IMR-90 (cell line): ENCODE measurements around the gene NLRP1. TPM values are rescaled to one million over a fixed set of nuclear protein-coding genes. Genes with fewer than 3 reads are reported as not detected.
A peak's percentile ranks its signal among the peaks of the same experiment; 100 is the strongest.

ENCODE experiments used
- ATAC-seq: fragments of 200-7000 bp; cut with Tn5 transposase; 2 replicates; pipeline ENCODE4 v1.9.1; 2020; ENCODE audit warnings: low read depth, mild to moderate bottlenecking, moderate library complexity
- BruUV-seq: library from RNA; stranded (reverse); fragments of 400-500 nt; replicated peaks from 2 replicates; lab custom pipeline; 2021; lab: Mats Ljungman, UMichigan
- CTCF ChIA-PET: fragments of 300-600 bp; formaldehyde crosslinking; extraction: SDS; loops from one replicate; lab custom pipeline; 2021; ENCODE audit warnings: antibody characterized with exemption; lab: Yijun Ruan, JAX
- POLR2A ChIA-PET: fragments of 300-600 bp; sonication (Branson Sonifier 250); formaldehyde crosslinking; loops from one replicate; lab custom pipeline; 2022; ENCODE audit warnings: antibody characterized with exemption; ENCODE audit not compliant: unreplicated experiment; lab: Charles Lee
- DNase-seq: peaks from one replicate; pipeline ENCODE4 v3.0.0; 2013
- H2AFZ ChIP-seq: replicated peaks from 2 replicates; pipeline ENCODE3; 2013; ENCODE audit warnings: low read length, mild to moderate bottlenecking; ENCODE audit not compliant: poor library complexity
- H2AK5ac ChIP-seq: 2 replicates; pipeline ENCODE4 v1.6.1; 2013; ENCODE audit warnings: low read depth, low read length, inconsistent platforms
- H2AK9ac ChIP-seq: replicated peaks from 2 replicates; pipeline ENCODE3; 2013; ENCODE audit warnings: mild to moderate bottlenecking, low read depth, low read length, moderate library complexity; ENCODE audit not compliant: poor library complexity
- H2BK120ac ChIP-seq: 2 replicates; pipeline ENCODE4 v1.6.1; 2013; ENCODE audit warnings: low read depth, low read length, inconsistent platforms
- H2BK15ac ChIP-seq: 3 replicates; pipeline ENCODE4 v1.6.1; 2013; ENCODE audit warnings: low read depth, low read length, inconsistent platforms
- H2BK20ac ChIP-seq: 2 replicates; pipeline ENCODE4 v1.6.1; 2013; ENCODE audit warnings: low read depth, mild to moderate bottlenecking, inconsistent platforms, low read length, moderate library complexity
- H2BK5ac ChIP-seq: 2 replicates; pipeline ENCODE4 v1.6.1; 2013; ENCODE audit warnings: mild to moderate bottlenecking, low read depth, low read length, inconsistent platforms; ENCODE audit not compliant: poor library complexity, severe bottlenecking
- H3K14ac ChIP-seq: replicated peaks from 2 replicates; pipeline ENCODE4 v1.6.1; 2013; ENCODE audit warnings: low read depth, low read length, inconsistent platforms
- H3K18ac ChIP-seq: 2 replicates; pipeline ENCODE4 v1.6.1; 2013; ENCODE audit warnings: low read depth, low read length, control low read depth
- H3K23ac ChIP-seq: 2 replicates; pipeline ENCODE4 v1.6.1; 2013; ENCODE audit warnings: low read depth, low read length, inconsistent platforms
- H3K27ac ChIP-seq: 2 replicates; pipeline ENCODE4 v1.5.1; 2013; ENCODE audit warnings: mild to moderate bottlenecking, control low read depth, low read length; ENCODE audit not compliant: insufficient read depth
- H3K27me3 ChIP-seq: 2 replicates; pipeline ENCODE4 v1.6.1; 2013; ENCODE audit warnings: low read length; ENCODE audit not compliant: control insufficient read depth, insufficient read depth
- H3K36me3 ChIP-seq: 2 replicates; pipeline ENCODE4 v1.6.1; 2013; ENCODE audit warnings: low read length, mixed read lengths; ENCODE audit not compliant: control insufficient read depth, insufficient read depth
- H3K4ac ChIP-seq: 2 replicates; pipeline ENCODE4 v1.6.1; 2013; ENCODE audit warnings: low read depth, low read length, inconsistent platforms
- H3K4me1 ChIP-seq: 2 replicates; pipeline ENCODE4 v1.6.1; 2013; ENCODE audit warnings: low read length, mixed read lengths; ENCODE audit not compliant: control insufficient read depth, insufficient read depth
- H3K4me2 ChIP-seq: 2 replicates; pipeline ENCODE4 v1.6.1; 2013; ENCODE audit warnings: low read depth, mild to moderate bottlenecking, control low read depth, low read length, moderate library complexity
- H3K4me3 ChIP-seq: 2 replicates; pipeline ENCODE4 v1.5.1; 2013; ENCODE audit warnings: low read depth, mild to moderate bottlenecking, control low read depth, low read length, moderate library complexity; ENCODE audit not compliant: insufficient read depth
- H3K56ac ChIP-seq: 2 replicates; pipeline ENCODE4 v1.6.1; 2013; ENCODE audit warnings: low read length, inconsistent platforms; ENCODE audit not compliant: insufficient read depth; ENCODE audit errors: extremely low read depth
- H3K79me1 ChIP-seq, 2 experiments: 2 replicates each; pipeline ENCODE4 v1.6.1; 2013; ENCODE audit warnings: low read length in 2 of 2, inconsistent platforms in 1 of 2, low read depth in 1 of 2
- H3K9ac ChIP-seq: 2 replicates; pipeline ENCODE4 v1.6.1; 2013; ENCODE audit warnings: low read depth, low read length, control low read depth
- H3K9me1 ChIP-seq: 2 replicates; pipeline ENCODE4 v1.6.1; 2013; ENCODE audit warnings: low read length, inconsistent platforms; ENCODE audit not compliant: insufficient read depth
- H3K9me3 ChIP-seq: 2 replicates; pipeline ENCODE4 v1.6.1; 2013; ENCODE audit warnings: low read length; ENCODE audit not compliant: control insufficient read depth, insufficient read depth
- H4K20me1 ChIP-seq: 2 replicates; pipeline ENCODE4 v1.6.1; 2013; ENCODE audit warnings: low read length, inconsistent platforms; ENCODE audit not compliant: insufficient read depth
- H4K5ac ChIP-seq: 2 replicates; pipeline ENCODE4 v1.6.1; 2013; ENCODE audit warnings: mild to moderate bottlenecking, low read depth, low read length, control low read depth
- H4K8ac ChIP-seq, 2 experiments: 2 replicates each; pipeline ENCODE4 v1.6.1; 2013; ENCODE audit warnings: low read depth in 2 of 2, low read length in 2 of 2, control low read depth in 1 of 2, inconsistent platforms in 1 of 2
- H4K91ac ChIP-seq: 2 replicates; pipeline ENCODE4 v1.6.1; 2013; ENCODE audit warnings: low read depth, low read length, inconsistent platforms; ENCODE audit not compliant: insufficient read depth
- BHLHE40 ChIP-seq: fragments of 150-350 bp; IDR thresholded peaks from 2 replicates; pipeline ENCODE4 v1.6.1; 2016; ENCODE audit warnings: mild to moderate bottlenecking, low read depth, low read length
- CHD1 ChIP-seq: IDR thresholded peaks from 2 replicates; pipeline ENCODE4 v1.6.1; 2012; ENCODE audit warnings: low read depth, low read length, improper control_type of control experiment
- CTCF ChIP-seq: conservative IDR thresholded peaks from 2 replicates; pipeline ENCODE4 v1.5.1; 2012; ENCODE audit warnings: mild to moderate bottlenecking, low read depth, low read length, improper control_type of control experiment
- ELK1 ChIP-seq: fragments of 150-350 bp; IDR thresholded peaks from 2 replicates; pipeline ENCODE4 v1.6.1; 2016; ENCODE audit warnings: low read depth, mild to moderate bottlenecking, low read length, moderate library complexity, borderline replicate concordance
- MAFK ChIP-seq: IDR thresholded peaks from 2 replicates; pipeline ENCODE4 v1.6.1; 2012; ENCODE audit warnings: low read depth, low read length, improper control_type of control experiment
- MAZ ChIP-seq: IDR thresholded peaks from 2 replicates; pipeline ENCODE4 v1.6.1; 2012; ENCODE audit warnings: low read depth, mild to moderate bottlenecking, low read length, improper control_type of control experiment, moderate library complexity, borderline replicate concordance
- POLR2A ChIP-seq: IDR thresholded peaks from 2 replicates; pipeline ENCODE4 v1.6.1; 2012; ENCODE audit warnings: mild to moderate bottlenecking, low read depth, low read length
- RFX5 ChIP-seq: IDR thresholded peaks from 2 replicates; pipeline ENCODE4 v1.8.0; 2012; ENCODE audit warnings: low read depth, mild to moderate bottlenecking, low read length, moderate library complexity
- WGBS, 2 experiments: methylation state at CpG; one replicate each; pipeline versions ENCODE4 v1.1.5 to v1.1.7; 2013; ENCODE audit warnings: missing lambda C conversion rate in 2 of 2; ENCODE audit not compliant: insufficient read length in 1 of 2; ENCODE audit errors: extremely low coverage in 2 of 2; 5-methylcytosine and 5-hydroxymethylcytosine counted together
- dilution Hi-C: fragments of 300-500 bp; cut with HindIII; formaldehyde crosslinking; loops from one replicate; pipeline ENCODE4 v1.14.3; 2018; ENCODE audit warnings: low sequenced_read_pairs; ENCODE audit not compliant: unreplicated experiment
- in situ Hi-C: fragments of 300-500 bp; cut with MboI; formaldehyde crosslinking; loops from 3 replicates; pipeline ENCODE4 v1.14.3; 2019; ENCODE audit warnings: low sequenced_read_pairs, inconsistent platforms, mixed read lengths
- intact Hi-C: fragments of 100-400 bp; cut with micrococcal nuclease; formaldehyde crosslinking; loops from 2 replicates; pipeline ENCODE4 v1.10.0; 2022
- polyA plus RNA-seq, 3 experiments: library from polyadenylated mRNA; depleted of rRNA; stranded (reverse); fragments of >200 nt; gene quantifications; 2 replicates each; pipeline ENCODE4 v1.2.3, GENCODE V29; 2012; ENCODE audit warnings: low replicate concordance in 1 of 3
- total RNA-seq: library from RNA; depleted of rRNA; stranded (reverse); fragments of >200 nt; gene quantifications from 2 replicates; pipeline ENCODE4 v1.2.3, GENCODE V29; 2012

NLRP1 gene
- total and polyA plus RNA-seq, 2 of the 4 experiments (the other 2 are of a cell fraction), result 134 to 340 TPM

- no peak for TF ChIP-seq MAFK
- peak; percentile 92; the same call in 1 of the 2 replicates for TF ChIP-seq MAZ
- TF ChIP-seq BHLHE40, result no peak
- TF ChIP-seq CHD1, result no peak
These were observed 83.5 kb downstream of the NLRP1 start (continued) for GRCh38 chr17:5500589-5501391.

GRCh38 chr17:5500247-5500588, 84.1 kb downstream of the NLRP1 start:
- POLR2A ChIA-PET, result no interaction called here
- H4K20me1 ChIP-seq, result no peaks in the 10 kb centered on the region
- H3K56ac ChIP-seq, result peak overlapping the region; percentile 43; the same call in 1 of the 2 replicates
- 0 out of 2 replicates have a peak overlapping the region, but pooled peaks have one; percentile 13 for H3K18ac ChIP-seq
- H2BK15ac ChIP-seq, result no peak overlapping the region
- H3K27me3 ChIP-seq, result no peaks in the 10 kb centered on the region
- H2AK9ac ChIP-seq, result peak overlapping the region; percentile 96
- peaks cover 3% of the 10 kb centered on the region for H3K9me1 ChIP-seq
- H3K27ac ChIP-seq, result peak overlapping the region; percentile 77
- H4K8ac ChIP-seq, result peak overlapping the region in 1 of 2 experiments; percentile 71; a peak in 2 of 4 replicates
- H3K4ac ChIP-seq, result peak overlapping the region; percentile 89
- no TSS peak for BruUV-seq
- peak overlapping the region; percentile 1; the same call in 1 of the 2 replicates for H2BK20ac ChIP-seq
- peak overlapping the region; percentile 43 for H3K14ac ChIP-seq
- H2AFZ ChIP-seq, result peak overlapping the region; percentile 90
- peak overlapping the region; percentile 38; the same call in 1 of the 2 replicates for H2BK120ac ChIP-seq
- TF ChIP-seq ELK1 (no peak), CHD1 (0 out of 2 replicates have a peak, but pooled peaks have one; percentile 57), CTCF (no peak), MAFK (no peak), POLR2A (no peak), MAZ (no peak), RFX5 (no peak)
- H3K9ac ChIP-seq, result peak overlapping the region; percentile 81
- H2AK5ac ChIP-seq, result peak overlapping the region; percentile 48; the same call in 1 of the 2 replicates
- H3K4me1 ChIP-seq, result peaks cover 4% of the 10 kb centered on the region; the same call in 1 of the 2 replicates
- intact Hi-C loops, result loop anchor here (2.0 kb wide), 2 partner anchors 31 to 85 kb away; partner anchors contain the start of genes DHX33 and NLRP1
- ATAC-seq, result no peak
- peak overlapping the region; percentile 26 for H3K23ac ChIP-seq
- H3K9me3 ChIP-seq, result no peaks in the 10 kb centered on the region
- peaks cover 1% of the 10 kb centered on the region; the same call in 1 of the 2 replicates for H3K36me3 ChIP-seq
- H4K5ac ChIP-seq, result 0 out of 2 replicates have a peak overlapping the region, but pooled peaks have one; percentile 7
- dilution Hi-C loops, result no loop called here
- peak overlapping the region; percentile 53 for H2BK5ac ChIP-seq
- in situ Hi-C loops, result no loop called here
- peak overlapping the region; percentile 24 for H4K91ac ChIP-seq
- peak overlapping the region; percentile 87 for H3K4me2 ChIP-seq
- no peak for DNase-seq
- CTCF ChIA-PET, result interaction anchor here (0.8 to 1.5 kb wide), 6 partner anchors 15 to 70 kb away, joined by 3 to 4 read pairs (median 3); no protein-coding TSS in a partner anchor
- WGBS, 2 experiments, result no CpG with 5 or more reads among the region's 18 CpGs
- H3K79me1 ChIP-seq, result peaks cover 9 to 20% of the 10 kb centered on the region in 2 experiments
- H3K4me3 ChIP-seq, result peak overlapping the region; percentile 91
